Keratinocyte (primary cell): ENCODE data around the gene PTPRD. TPM values are rescaled to one million over a fixed set of nuclear protein-coding genes. Genes with fewer than 3 reads are reported as not detected.

Source experiments
- DNase-seq: peaks from one replicate; pipeline ENCODE4 v3.0.0-alpha.2; 2011; ENCODE audit warnings: low read depth, missing footprints, low spot score
- FAIRE-seq: peaks from 2 replicates; lab custom pipeline; 2011; peaks lifted over from hg19 to GRCh38; lab: Jason Lieb, UNC
- H2AFZ ChIP-seq: 2 replicates; pipeline ENCODE4 v1.6.0; 2012; ENCODE audit warnings: low read length, control low read depth, inconsistent platforms; ENCODE audit not compliant: control insufficient read depth
- H3K27ac ChIP-seq: 2 replicates; pipeline ENCODE4 v1.5.1; 2011; ENCODE audit warnings: low read length; ENCODE audit not compliant: control insufficient read depth, insufficient read depth
- H3K27me3 ChIP-seq: 3 replicates; pipeline ENCODE4 v1.6.0; 2011; ENCODE audit warnings: low read length; ENCODE audit not compliant: control insufficient read depth, insufficient read depth; ENCODE audit errors: extremely low read depth
- H3K36me3 ChIP-seq, 2 experiments: 2 replicates in 1 of 2; 3 replicates in 1 of 2; pipeline ENCODE4 v1.5.1; 2011; ENCODE audit warnings: low read length in 2 of 2, mild to moderate bottlenecking in 1 of 2; ENCODE audit not compliant: control insufficient read depth in 2 of 2, insufficient read depth in 2 of 2; ENCODE audit errors: extremely low read depth in 1 of 2
- H3K4me1 ChIP-seq: 3 replicates; pipeline ENCODE4 v1.5.1; 2011; ENCODE audit warnings: low read length; ENCODE audit not compliant: control insufficient read depth, insufficient read depth; ENCODE audit errors: extremely low read depth
- H3K4me2 ChIP-seq: 3 replicates; pipeline ENCODE4 v1.6.0; 2011; ENCODE audit warnings: low read depth, low read length; ENCODE audit not compliant: control insufficient read depth, insufficient read depth; ENCODE audit errors: extremely low read depth
- H3K4me3 ChIP-seq, 3 experiments: fragments of 200-600 bp in 1 of 3; sonication (generic) in 1 of 3; 2 replicates in 2 of 3; 3 replicates in 1 of 3; pipeline ENCODE4 v1.5.1; 2011 to 2016; ENCODE audit warnings: low read length in 3 of 3, mild to moderate bottlenecking in 3 of 3, control low read depth in 2 of 3, inconsistent platforms in 1 of 3, low read depth in 1 of 3, mixed read lengths in 1 of 3, mixed run types in 1 of 3, moderate library complexity in 1 of 3; ENCODE audit not compliant: control insufficient read depth in 2 of 3, insufficient read depth in 2 of 3; ENCODE audit errors: extremely low read depth in 1 of 3
- H3K79me2 ChIP-seq: 2 replicates; pipeline ENCODE4 v1.6.0; 2012; ENCODE audit warnings: low read length; ENCODE audit not compliant: control insufficient read depth, insufficient read depth
- H3K9ac ChIP-seq: 3 replicates; pipeline ENCODE4 v1.6.0; 2011; ENCODE audit warnings: low read length; ENCODE audit not compliant: control insufficient read depth, insufficient read depth; ENCODE audit errors: extremely low read depth
- H3K9me1 ChIP-seq: 3 replicates; pipeline ENCODE4 v1.6.0; 2011; ENCODE audit warnings: low read length; ENCODE audit not compliant: control insufficient read depth, insufficient read depth; ENCODE audit errors: extremely low read depth
- H3K9me3 ChIP-seq: 2 replicates; pipeline ENCODE4 v1.5.1; 2012; ENCODE audit warnings: low read depth, low read length; ENCODE audit not compliant: control insufficient read depth
- H4K20me1 ChIP-seq: 3 replicates; pipeline ENCODE4 v1.6.0; 2011; ENCODE audit warnings: low read length; ENCODE audit not compliant: control insufficient read depth, insufficient read depth; ENCODE audit errors: extremely low read depth
- CTCF ChIP-seq, 3 experiments: IDR thresholded peaks in 1 of 3; conservative IDR thresholded peaks in 1 of 3; optimal IDR thresholded peaks in 1 of 3; 2 replicates in 2 of 3; 3 replicates in 1 of 3; pipeline versions ENCODE3 to v1.5.1; 2011; ENCODE audit warnings: low read length in 3 of 3, mild to moderate bottlenecking in 3 of 3, moderate library complexity in 2 of 3, control low read depth in 1 of 3, inconsistent platforms in 1 of 3; ENCODE audit not compliant: insufficient read depth in 2 of 3; ENCODE audit errors: extremely low read depth in 1 of 3
- EZH2 ChIP-seq: IDR thresholded peaks from one replicate; pipeline ENCODE4 v1.6.1; 2012; ENCODE audit warnings: inconsistent platforms, mild to moderate bottlenecking, low read length, moderate library complexity
- dilution Hi-C: fragments of 300-500 bp; cut with MboI; formaldehyde crosslinking; loops from one replicate; pipeline ENCODE4 v1.7.0; 2020; ENCODE audit warnings: low sequenced_read_pairs; ENCODE audit not compliant: extremely low pct_ligation_motif_present
- polyA plus RNA-seq, 5 experiments: library from polyadenylated mRNA; depleted of rRNA in 3 of 5; stranded (reverse) in 3 of 5; stranded (forward) in 1 of 5; unstranded in 1 of 5; fragments of >200 nt; gene quantifications; 1 replicate in 1 of 5; 2 replicates in 3 of 5; 3 replicates in 1 of 5; pipeline versions ENCODE4 v1.2.1 to v1.2.3, GENCODE V29; 2011 to 2012; ENCODE audit warnings: missing spikeins in 2 of 5, low read depth in 1 of 5, low replicate concordance in 1 of 5

Gene PTPRD
- polyA plus RNA-seq, 1 donor (not counting 4 experiments of a cell fraction or from before 2014, with no cell fraction given) = 0.10 TPM

DNA sequence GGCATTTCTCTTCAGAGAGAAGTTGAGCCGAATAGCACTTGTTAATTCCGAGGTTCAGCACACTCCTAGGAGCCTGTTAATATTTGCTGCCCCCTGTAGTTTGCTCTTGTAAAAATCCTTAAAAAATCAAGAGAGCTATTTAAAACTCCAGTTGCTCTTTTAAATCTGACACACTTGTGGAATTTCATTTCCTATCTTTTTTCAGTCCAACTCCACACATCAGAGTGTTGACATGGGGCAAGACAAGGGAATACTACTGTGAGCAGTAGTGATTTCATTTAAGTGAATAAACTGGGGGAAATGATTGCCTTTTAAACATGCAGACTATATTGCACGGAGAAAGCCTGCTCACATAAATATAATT is 1717.0 kb downstream of the PTPRD start:
- no peaks in the 10 kb centered on the region for H3K79me2 ChIP-seq
- H3K4me2 ChIP-seq = no peak overlapping the region
- no peaks in the 10 kb centered on the region for H3K36me3 ChIP-seq
- no peaks in the 10 kb centered on the region for H3K9me1 ChIP-seq
- no peak overlapping the region for H3K4me3 ChIP-seq
- FAIRE-seq (no peak), DNase-seq (no peak)
- no peaks in the 10 kb centered on the region for H3K27me3 ChIP-seq
- H3K9ac ChIP-seq = no peak overlapping the region
- H4K20me1 ChIP-seq = no peaks in the 10 kb centered on the region
- H3K4me1 ChIP-seq = no peaks in the 10 kb centered on the region
- H3K27ac ChIP-seq = no peak overlapping the region
- TF ChIP-seq CTCF (optimal IDR thresholded peaks at IDR 0.05 in 1 of 3, IDR thresholded peaks at IDR 0.05 in 1 of 3, conservative IDR thresholded peaks at IDR 0.05 in 1 of 3; ENCODE audit: extremely low read depth in 1 of 3, insufficient read depth in 2 of 3, low read length in 3 of 3) (peak in 2 of 3 experiments; percentile 37 to 54), EZH2 (no peak)
- H3K9me3 ChIP-seq = no peaks in the 10 kb centered on the region
- H2AFZ ChIP-seq = no peak overlapping the region
- dilution Hi-C loops = no loop called here

GRCh38 chr9:8895106-8895860 is 1717.5 kb downstream of the PTPRD start:
- Histone ChIP-seq H3K9me3 (no peaks in the 10 kb centered on the region), H3K4me3 (no peak overlapping the region), H3K36me3 (no peaks in the 10 kb centered on the region), H3K4me1 (no peaks in the 10 kb centered on the region), H2AFZ (no peak overlapping the region), H3K27me3 (no peaks in the 10 kb centered on the region), H3K27ac (no peak overlapping the region), H3K9me1 (no peaks in the 10 kb centered on the region), H3K79me2 (no peaks in the 10 kb centered on the region), H3K4me2 (no peak overlapping the region), H4K20me1 (no peaks in the 10 kb centered on the region), H3K9ac (no peak overlapping the region)
- dilution Hi-C loops = no loop called here
- FAIRE-seq (no peak), DNase-seq (no peak)
- TF ChIP-seq CTCF (optimal IDR thresholded peaks at IDR 0.05 in 1 of 3, IDR thresholded peaks at IDR 0.05 in 1 of 3, conservative IDR thresholded peaks at IDR 0.05 in 1 of 3; ENCODE audit: extremely low read depth in 1 of 3, insufficient read depth in 2 of 3, low read length in 3 of 3) (no peak), EZH2 (no peak)
